HEK293 (cell line): ENCODE measurements around the gene CTBP2.

Experiments
- CTCF ChIA-PET: fragments of 350-600 bp; formaldehyde crosslinking; extraction: SDS; loops from one replicate; lab custom pipeline; 2021; ENCODE audit warnings: antibody characterized with exemption; lab: Yijun Ruan, JAX
- POLR2A ChIA-PET: fragments of 300-600 bp; formaldehyde crosslinking; extraction: SDS; loops from one replicate; lab custom pipeline; 2020; ENCODE audit warnings: antibody characterized with exemption, inconsistent platforms; lab: Yijun Ruan, JAX
- H3K27ac ChIP-seq: fragments of 200-500 bp; sonication (Bioruptor generic); 2 replicates; pipeline ENCODE4 v1.5.1; 2014; ENCODE audit warnings: low read depth, low read length, control low read depth, inconsistent platforms; ENCODE audit errors: extremely low read depth
- H3K36me3 ChIP-seq, 2 experiments: fragments of 200-500 bp in 1 of 2; sonication (Bioruptor generic) in 1 of 2; 1 replicate in 1 of 2; 2 replicates in 1 of 2; pipeline ENCODE4 v1.5.1; 2014 to 2017; ENCODE audit warnings: inconsistent platforms in 2 of 2, low read length in 2 of 2; ENCODE audit not compliant: control insufficient read depth in 2 of 2, insufficient read depth in 1 of 2
- H3K4me1 ChIP-seq: fragments of 200-500 bp; sonication (Bioruptor generic); 2 replicates; pipeline ENCODE4 v1.5.1; 2014; ENCODE audit warnings: mild to moderate bottlenecking, low read length, inconsistent platforms; ENCODE audit not compliant: control insufficient read depth, insufficient read depth
- H3K4me3 ChIP-seq: 2 replicates; pipeline ENCODE4 v1.5.1; 2011; ENCODE audit warnings: low read depth, mild to moderate bottlenecking, control low read depth, low read length, moderate library complexity
- H3K9me3 ChIP-seq: fragments of 200-500 bp; sonication (Bioruptor generic); 2 replicates; pipeline ENCODE4 v1.5.1; 2014; ENCODE audit warnings: low read depth, low read length, inconsistent platforms; ENCODE audit not compliant: control insufficient read depth, insufficient read depth
- BCL6B ChIP-seq: fragments of 450-650 bp; formaldehyde crosslinking; IDR thresholded peaks from 2 replicates; pipeline ENCODE4 v1.5.1; 2017; ENCODE audit warnings: missing biosample characterization, missing genetic modification characterization
- SCRT1 ChIP-seq: fragments of 450-650 bp; formaldehyde crosslinking; IDR thresholded peaks from 2 replicates; pipeline ENCODE4 v1.5.1; 2016; ENCODE audit warnings: missing biosample characterization, missing genetic modification characterization, borderline replicate concordance
- ZBTB11 ChIP-seq: fragments of 450-650 bp; formaldehyde crosslinking; conservative IDR thresholded peaks from 2 replicates; pipeline ENCODE4 v1.5.1; 2016; ENCODE audit warnings: low read depth, missing biosample characterization, missing genetic modification characterization
- ZBTB17 ChIP-seq: fragments of 450-650 bp; formaldehyde crosslinking; IDR thresholded peaks from 2 replicates; pipeline ENCODE4 v1.5.1; 2016; ENCODE audit warnings: missing biosample characterization, missing genetic modification characterization
- ZBTB44 ChIP-seq: fragments of 450-650 bp; IDR thresholded peaks from 2 replicates; pipeline ENCODE4 v1.5.1; 2018; ENCODE audit warnings: missing biosample characterization, mild to moderate bottlenecking, missing genetic modification characterization
- ZNF23 ChIP-seq: fragments of 450-650 bp; formaldehyde crosslinking; IDR thresholded peaks from 2 replicates; pipeline ENCODE4 v1.5.1; 2016; ENCODE audit warnings: missing biosample characterization, missing genetic modification characterization, borderline replicate concordance
- ZNF426 ChIP-seq: fragments of 450-650 bp; formaldehyde crosslinking; IDR thresholded peaks from 2 replicates; pipeline ENCODE4 v1.5.1; 2017; ENCODE audit warnings: missing biosample characterization, missing genetic modification characterization, mild to moderate bottlenecking, inconsistent platforms, moderate library complexity
- ZNF529 ChIP-seq: fragments of 450-650 bp; formaldehyde crosslinking; IDR thresholded peaks from 2 replicates; pipeline ENCODE4 v1.5.1; 2017; ENCODE audit warnings: missing genetic modification characterization, missing biosample characterization; ENCODE audit not compliant: insufficient replicate concordance
- ZNF548 ChIP-seq: fragments of 450-650 bp; formaldehyde crosslinking; IDR thresholded peaks from 2 replicates; pipeline ENCODE4 v1.5.1; 2016; ENCODE audit warnings: missing biosample characterization, missing genetic modification characterization
- ZNF558 ChIP-seq: fragments of 450-650 bp; formaldehyde crosslinking; IDR thresholded peaks from 2 replicates; pipeline ENCODE4 v1.5.1; 2016; ENCODE audit warnings: missing biosample characterization, missing genetic modification characterization
- ZNF776 ChIP-seq: fragments of 450-650 bp; formaldehyde crosslinking; IDR thresholded peaks from 2 replicates; pipeline ENCODE4 v1.5.0; 2017; ENCODE audit warnings: missing biosample characterization, missing genetic modification characterization, borderline replicate concordance
- ZNF791 ChIP-seq: fragments of 450-650 bp; formaldehyde crosslinking; IDR thresholded peaks from 2 replicates; pipeline ENCODE4 v1.5.1; 2016; ENCODE audit warnings: missing biosample characterization, missing genetic modification characterization
- ZSCAN18 ChIP-seq: fragments of 450-650 bp; formaldehyde crosslinking; IDR thresholded peaks from 2 replicates; pipeline ENCODE4 v1.5.1; 2016; ENCODE audit warnings: missing biosample characterization, missing genetic modification characterization
- ZSCAN23 ChIP-seq: fragments of 450-650 bp; formaldehyde crosslinking; IDR thresholded peaks from 2 replicates; pipeline ENCODE4 v1.5.1; 2016; ENCODE audit warnings: missing biosample characterization, missing genetic modification characterization
- ZSCAN5A ChIP-seq: fragments of 450-650 bp; formaldehyde crosslinking; IDR thresholded peaks from 2 replicates; pipeline ENCODE4 v1.5.1; 2016; ENCODE audit warnings: missing biosample characterization, missing genetic modification characterization

The CTBP2 gene

GRCh38 chr10:125010362-125010761 is 150.0 kb downstream of the CTBP2 start:
- H3K9me3 ChIP-seq = no peaks in the 10 kb centered on the region
- ChIA-PET CTCF (interaction anchor here (0.6 to 1.6 kb wide), 2 partner anchors 18 to 138 kb away, joined by 3 to 7 read pairs; no protein-coding TSS in a partner anchor), POLR2A (no interaction called here)
- TF ChIP-seq ZNF558 = no peak
- peak; percentile 81 for TF ChIP-seq ZBTB44
- TF ChIP-seq ZBTB17 (tag by site-specific recombination) = peak; percentile 88
- TF ChIP-seq ZNF23 (tag by site-specific recombination) = peak; percentile 91; the same call in 1 of the 2 replicates
- TF ChIP-seq ZSCAN23 (tag by site-specific recombination) = no peak
- TF ChIP-seq ZSCAN18 (tag by site-specific recombination) = no peak
- no peak for TF ChIP-seq ZSCAN5A (tag by site-specific recombination)
- peaks cover 0 to 33% of the 10 kb centered on the region in 2 experiments; a peak in 2 of 3 replicates for H3K36me3 ChIP-seq
- no peak overlapping the region for H3K4me3 ChIP-seq
- H3K27ac ChIP-seq = no peak overlapping the region
- no peaks in the 10 kb centered on the region for H3K4me1 ChIP-seq

GRCh38 chr10:125009661-125010161 is 150.7 kb downstream of the CTBP2 start:
- Histone ChIP-seq H3K4me1 (no peaks in the 10 kb centered on the region), H3K4me3 (no peak overlapping the region), H3K27ac (no peak overlapping the region), H3K9me3 (no peaks in the 10 kb centered on the region), H3K36me3 (peaks cover 0 to 40% of the 10 kb centered on the region in 2 experiments; a peak in 2 of 3 replicates)
- ChIA-PET CTCF (interaction anchor here (0.6 to 1.2 kb wide), 2 partner anchors 689 to 1790 kb away, joined by 3 read pairs; no protein-coding TSS in a partner anchor), POLR2A (no interaction called here)
- TF ChIP-seq BCL6B (tag by site-specific recombination) = no peak
- no peak for TF ChIP-seq ZNF529
- TF ChIP-seq ZNF791 (tag by site-specific recombination) = no peak
- TF ChIP-seq ZNF776 (tag by site-specific recombination) = no peak
- TF ChIP-seq SCRT1 = no peak
- TF ChIP-seq ZBTB11 (tag by site-specific recombination) = no peak
- TF ChIP-seq ZNF548 (tag by site-specific recombination) = no peak
- no peak for TF ChIP-seq ZNF426 (tag by site-specific recombination)
- no peak for TF ChIP-seq ZBTB17 (tag by site-specific recombination)
